GM19240 (cell line): ENCODE results near the gene NCDN.
A peak's percentile ranks its signal among the peaks of the same experiment; 100 is the strongest.
"Not testable (repeated sequence)": the region's sequence is repeated elsewhere in the genome, so short reads cannot be mapped to it uniquely, and the experiment has no call there.

ENCODE experiments used
- DNase-seq: peaks from one replicate; pipeline ENCODE4 v3.0.0; 2011; ENCODE audit warnings: low spot score; ENCODE audit not compliant: insufficient read length

The NCDN gene

GRCh38 chr1:35568975-35569395, 11.4 kb downstream of the NCDN start:
- DNase-seq: peak; percentile 95

GRCh38 chr1:35569936-35570335, 12.3 kb downstream of the NCDN start:
- no peak for DNase-seq

GRCh38 chr1:35570589-35571137, 13.1 kb downstream of the NCDN start:
- DNase-seq: no peak

- DNase-seq: no peak
Measured at GRCh38 chr1:35571263-35571662, 13.7 kb downstream of the NCDN start.

- DNase-seq: no peak
Measured at GRCh38 chr1:35572296-35572695, 14.7 kb downstream of the NCDN start.

GRCh38 chr1:35573198-35574124, 15.9 kb downstream of the NCDN start, which contains the start of gene TFAP2E:
Gene TFAP2E, plus strand, starts transcription at chr1:35573314. Its CDS starts 264 bp downstream, at chr1:35573578.
- no peak for DNase-seq

- no peak for DNase-seq
Measured at GRCh38 chr1:35574125-35574654, 16.6 kb downstream of the NCDN start.

GRCh38 chr1:35574655-35575415, 17.2 kb downstream of the NCDN start:
- DNase-seq: no peak

- no peak for DNase-seq
Measured at GRCh38 chr1:35575416-35575958, 17.9 kb downstream of the NCDN start.

GRCh38 chr1:35576061-35576765, 18.6 kb downstream of the NCDN start:
- DNase-seq: no peak

GRCh38 chr1:35576766-35577070, 19.1 kb downstream of the NCDN start:
- not testable (repeated sequence) for DNase-seq

GRCh38 chr1:35577071-35577998, 19.7 kb downstream of the NCDN start:
- peak; percentile 81 for DNase-seq

- no peak for DNase-seq
Measured at GRCh38 chr1:35580949-35581388, 23.4 kb downstream of the NCDN start.

GRCh38 chr1:35581621-35582020, 24.0 kb downstream of the NCDN start:
- DNase-seq: not testable (repeated sequence)

GRCh38 chr1:35585281-35585680, 27.7 kb downstream of the NCDN start:
- DNase-seq: no peak

- DNase-seq: not testable (repeated sequence)
Measured at GRCh38 chr1:35585805-35586204, 28.2 kb downstream of the NCDN start.

- DNase-seq: no peak
Measured at GRCh38 chr1:35586808-35587207, 29.2 kb downstream of the NCDN start.

- DNase-seq: no peak
Measured at GRCh38 chr1:35587736-35588135, 30.1 kb downstream of the NCDN start.

GRCh38 chr1:35588197-35588910, 30.8 kb downstream of the NCDN start:
- DNase-seq: no peak
